T-helper 1 cell treated with Interleukin-12 subunit alpha and Interleukin-12 subunit beta and Interleukin-4 antibody, amounts not matched to agents 30 ng/mL and 1 ng/mL, for 36 hours (primary cell): ENCODE results near the gene BACH2. TPM values are rescaled to one million over a fixed set of nuclear protein-coding genes. Genes with fewer than 3 reads are reported as not detected.

Experiments used
- intact Hi-C: fragments of 100-400 bp; cut with micrococcal nuclease; formaldehyde crosslinking; loops from one replicate; pipeline ENCODE4 v1.15.1; 2024
- total RNA-seq: library from RNA; stranded (reverse); gene quantifications from 2 replicates; pipeline ENCODE4 v1.2.3, GENCODE V29; 2022

BACH2 gene
- total RNA-seq, 1 donor from 2014 or later = 25.5 TPM

- intact Hi-C loops = no loop called here
Measured at GRCh38 chr6:90019216-90019615, 277.4 kb downstream of the BACH2 start.

GRCh38 chr6:90015883-90016282 lies 280.8 kb downstream of the BACH2 start:
- intact Hi-C loops = no loop called here

GRCh38 chr6:90008908-90009501 lies 287.6 kb downstream of the BACH2 start:
- intact Hi-C loops = loop anchor here (5.0 kb wide), 1 partner anchor 52 kb away; no protein-coding TSS in a partner anchor

- intact Hi-C loops = loop anchor here (5.0 kb wide), 1 partner anchor 51 kb away; no protein-coding TSS in a partner anchor
Measured at GRCh38 chr6:90008189-90008907, 288.3 kb downstream of the BACH2 start.

GRCh38 chr6:90005048-90005827 lies 291.4 kb downstream of the BACH2 start:
- intact Hi-C loops = loop anchor here (5.0 kb wide), 1 partner anchor 48 kb away; no protein-coding TSS in a partner anchor

GRCh38 chr6:90004511-90004910 lies 292.1 kb downstream of the BACH2 start:
- intact Hi-C loops = no loop called here

- intact Hi-C loops = no loop called here
Measured at GRCh38 chr6:90003941-90004340, 292.7 kb downstream of the BACH2 start.

- intact Hi-C loops = no loop called here
Measured at GRCh38 chr6:90003069-90003795, 293.4 kb downstream of the BACH2 start.

GRCh38 chr6:90000864-90001731 lies 295.5 kb downstream of the BACH2 start:
- intact Hi-C loops = no loop called here

- intact Hi-C loops = no loop called here
Measured at GRCh38 chr6:89999945-90000825, 296.5 kb downstream of the BACH2 start.

GRCh38 chr6:89999154-89999553 lies 297.5 kb downstream of the BACH2 start:
- intact Hi-C loops = no loop called here

- intact Hi-C loops = no loop called here
Measured at GRCh38 chr6:89997456-89998445, 298.9 kb downstream of the BACH2 start.

GRCh38 chr6:89993411-89993810 lies 303.2 kb downstream of the BACH2 start:
- intact Hi-C loops = no loop called here

GRCh38 chr6:89992818-89993217 lies 303.8 kb downstream of the BACH2 start:
- intact Hi-C loops = no loop called here

- intact Hi-C loops = no loop called here
Measured at GRCh38 chr6:89989742-89990141, 306.9 kb downstream of the BACH2 start.

- intact Hi-C loops = no loop called here
Measured at GRCh38 chr6:89987830-89988229, 308.8 kb downstream of the BACH2 start.

GRCh38 chr6:89987140-89987539 lies 309.5 kb downstream of the BACH2 start:
- intact Hi-C loops = no loop called here

- intact Hi-C loops = no loop called here
Measured at GRCh38 chr6:89986650-89987074, 310.0 kb downstream of the BACH2 start.
